HepG2 (cell line): ENCODE measurements around the gene LIPT1. TPM values are rescaled to one million over a fixed set of nuclear protein-coding genes. Genes with fewer than 3 reads are reported as not detected.

ENCODE experiments used
- GABPB1 ChIP-seq: IDR thresholded peaks from 2 replicates; pipeline ENCODE4 v1.6.1; 2016; ENCODE audit warnings: mild to moderate bottlenecking, missing genetic modification reagents, moderate library complexity, missing compliant biosample characterization
- GATAD1 ChIP-seq: IDR thresholded peaks from 2 replicates; pipeline ENCODE4 v1.6.1; 2016; ENCODE audit warnings: missing genetic modification reagents, missing compliant biosample characterization
- KDM5B ChIP-seq: sonication (generic); formaldehyde crosslinking; IDR thresholded peaks from 2 replicates; pipeline ENCODE4 v1.4.0; 2020; ENCODE audit warnings: missing genetic modification reagents, mild to moderate bottlenecking, borderline replicate concordance
- MAZ ChIP-seq, 2 experiments: sonication (generic) in 1 of 2; formaldehyde crosslinking in 1 of 2; IDR thresholded peaks; 2 replicates each; pipeline versions ENCODE4 v1.5.0 to v1.6.1; 2012 to 2020; ENCODE audit warnings: low read depth in 2 of 2, mild to moderate bottlenecking in 2 of 2, borderline replicate concordance in 1 of 2, improper control_type of control experiment in 1 of 2, low read length in 1 of 2, missing genetic modification reagents in 1 of 2, moderate library complexity in 1 of 2
- MYPOP ChIP-seq: sonication (generic); formaldehyde crosslinking; IDR thresholded peaks from 2 replicates; pipeline ENCODE4 v1.8.1; 2023; ENCODE audit warnings: mild to moderate bottlenecking, moderate library complexity, missing genetic modification reagents
- PAWR ChIP-seq: sonication (generic); formaldehyde crosslinking; IDR thresholded peaks from 2 replicates; pipeline ENCODE4 v1.4.0; 2020; ENCODE audit warnings: missing genetic modification reagents, mild to moderate bottlenecking, borderline replicate concordance
- PHF21A ChIP-seq: sonication (generic); formaldehyde crosslinking; IDR thresholded peaks from 2 replicates; pipeline ENCODE4 v1.5.0; 2020; ENCODE audit warnings: mild to moderate bottlenecking, missing genetic modification reagents
- POLR2A ChIP-seq, 2 experiments: IDR thresholded peaks; 2 replicates each; pipeline ENCODE4 v1.6.1; 2011; ENCODE audit warnings: low read depth in 2 of 2, low read length in 2 of 2, mild to moderate bottlenecking in 1 of 2, moderate library complexity in 1 of 2; ENCODE audit not compliant: insufficient read depth in 1 of 2
- RARA ChIP-seq: IDR thresholded peaks from 2 replicates; pipeline ENCODE4 v1.6.1; 2016; ENCODE audit warnings: missing genetic modification reagents, missing compliant biosample characterization
- RXRB ChIP-seq: IDR thresholded peaks from 2 replicates; pipeline ENCODE4 v1.6.1; 2016; ENCODE audit warnings: borderline replicate concordance, missing genetic modification reagents, missing compliant biosample characterization
- SMYD3 ChIP-seq: sonication (generic); formaldehyde crosslinking; IDR thresholded peaks from 2 replicates; pipeline ENCODE4 v1.8.1; 2023; ENCODE audit warnings: mild to moderate bottlenecking, missing genetic modification reagents
- SRY ChIP-seq: sonication (generic); formaldehyde crosslinking; IDR thresholded peaks from 2 replicates; pipeline ENCODE4 v1.8.0; 2022; ENCODE audit warnings: mild to moderate bottlenecking, missing genetic modification reagents
- TFDP1 ChIP-seq: IDR thresholded peaks from 2 replicates; pipeline ENCODE4 v1.6.1; 2016; ENCODE audit warnings: missing compliant biosample characterization, missing genetic modification reagents, borderline replicate concordance
- ZBTB20 ChIP-seq: sonication (generic); formaldehyde crosslinking; IDR thresholded peaks from 2 replicates; pipeline ENCODE4 v1.8.1; 2023; ENCODE audit warnings: missing genetic modification reagents, low read depth, mild to moderate bottlenecking, borderline replicate concordance
- ZMYM3 ChIP-seq: sonication (generic); formaldehyde crosslinking; IDR thresholded peaks from 2 replicates; pipeline ENCODE4 v1.5.1; 2020; ENCODE audit warnings: mild to moderate bottlenecking, missing genetic modification reagents
- ZNF138 ChIP-seq: sonication (generic); formaldehyde crosslinking; IDR thresholded peaks from 2 replicates; pipeline ENCODE4 v1.5.0; 2020; ENCODE audit warnings: mild to moderate bottlenecking, low read depth, missing genetic modification reagents
- ZNF142 ChIP-seq: sonication (generic); formaldehyde crosslinking; IDR thresholded peaks from 2 replicates; pipeline ENCODE4 v1.4.0; 2020; ENCODE audit warnings: missing genetic modification reagents
- ZNF230 ChIP-seq: sonication (generic); formaldehyde crosslinking; IDR thresholded peaks from 2 replicates; pipeline ENCODE4 v1.4.0; 2020; ENCODE audit warnings: mild to moderate bottlenecking, missing genetic modification reagents
- ZSCAN21 ChIP-seq: sonication (generic); formaldehyde crosslinking; IDR thresholded peaks from 2 replicates; pipeline ENCODE4 v1.8.0; 2022; ENCODE audit warnings: mild to moderate bottlenecking, missing genetic modification reagents, moderate library complexity, borderline replicate concordance
- polyA plus RNA-seq, 8 experiments: library from polyadenylated mRNA; depleted of rRNA in 3 of 8; stranded (reverse) in 7 of 8; unstranded in 1 of 8; fragments of >200 nt; fragmentation: Illumina TruSeq in 4 of 8; extraction: Trizol in 4 of 8; gene quantifications; 2 replicates each; pipeline versions ENCODE4 v1.2.1 to v1.2.3, GENCODE V29; 2011 to 2016; ENCODE audit warnings: low read depth in 4 of 8, missing spikeins in 1 of 8, mixed read lengths in 1 of 8; ENCODE audit not compliant: insufficient read depth in 1 of 8
- total RNA-seq, 5 experiments: library from RNA; depleted of rRNA; stranded (reverse); fragments of >200 nt; fragmentation: Illumina TruSeq; extraction: Trizol; gene quantifications; 2 replicates each; pipeline ENCODE4 v1.2.3, GENCODE V29; 2016; ENCODE audit warnings: low read depth in 1 of 5

LIPT1 gene
- total and polyA plus RNA-seq, 2 of the 13 experiments (the other 11 are each of a cell fraction or from before 2014, with no cell fraction given), result 8.0 to 9.6 TPM

- TF ChIP-seq MYPOP (peak; percentile 97), RARA (CRISPR knock-in tag) (0 out of 2 replicates have a peak, but pooled peaks have one; percentile 5), MAZ (IDR thresholded peaks at IDR 0.05; ENCODE audit: borderline replicate concordance, low read depth, low read length) (peak; percentile 92), MAZ (CRISPR knock-in tag; IDR thresholded peaks at IDR 0.05; ENCODE audit: low read depth) (peak; percentile 95), ZNF138 (peak; percentile 72; the same call in 1 of the 2 replicates), PHF21A (CRISPR knock-in tag) (no peak; the same call in 1 of the 2 replicates), GABPB1 (peak; percentile 86), ZNF142 (peak; percentile 69), GATAD1 (CRISPR knock-in tag) (peak; percentile 88), ZMYM3 (CRISPR knock-in tag) (peak; percentile 55; the same call in 1 of the 2 replicates), SRY (peak; percentile 86; the same call in 1 of the 2 replicates), RXRB (CRISPR knock-in tag) (peak; percentile 45; the same call in 1 of the 2 replicates), TFDP1 (CRISPR knock-in tag) (peak; percentile 80), ZSCAN21 (CRISPR knock-in tag) (no peak; the same call in 1 of the 2 replicates), POLR2A (IDR thresholded peaks at IDR 0.05; ENCODE audit: insufficient read depth in 1 of 2, low read depth in 2 of 2, low read length in 2 of 2) (peak; percentile 89 to 99), ZNF230 (CRISPR knock-in tag) (peak; percentile 32; the same call in 1 of the 2 replicates), ZBTB20 (0 out of 2 replicates have a peak, but pooled peaks have one; percentile 53), KDM5B (CRISPR knock-in tag) (peak; percentile 95), SMYD3 (CRISPR knock-in tag) (0 out of 2 replicates have a peak, but pooled peaks have one; percentile 71), PAWR (CRISPR knock-in tag) (no peak; the same call in 1 of the 2 replicates)
Measured at GRCh38 chr2:99141110-99142108, 13.4 kb upstream of the LIPT1 start, which contains the start of gene C2orf15 (continued).
